GM15510 (cell line): ENCODE results near the gene FAM241A.

ENCODE experiments used
- POLR2A ChIP-seq: IDR thresholded peaks from 3 replicates; pipeline ENCODE4 v1.6.1; 2011; ENCODE audit warnings: borderline replicate concordance; ENCODE audit not compliant: insufficient read length; ENCODE audit errors: extremely low read depth

The FAM241A gene

GRCh38 chr4:112185334-112185733 lies 40.1 kb downstream of the FAM241A start:
- no peak for TF ChIP-seq POLR2A

GRCh38 chr4:112185740-112186670 lies 40.8 kb downstream of the FAM241A start:
- TF ChIP-seq POLR2A = no peak

GRCh38 chr4:112189754-112190153 lies 44.5 kb downstream of the FAM241A start:
- TF ChIP-seq POLR2A = no peak

GRCh38 chr4:112190684-112191083 lies 45.4 kb downstream of the FAM241A start:
- no peak for TF ChIP-seq POLR2A

- no peak for TF ChIP-seq POLR2A
Measured at GRCh38 chr4:112196461-112196860, 51.2 kb downstream of the FAM241A start.

- no peak for TF ChIP-seq POLR2A
Measured at GRCh38 chr4:112199041-112199440, 53.8 kb downstream of the FAM241A start.

- no peak for TF ChIP-seq POLR2A
Measured at GRCh38 chr4:112201915-112202505, 56.8 kb downstream of the FAM241A start.

GRCh38 chr4:112203593-112203992 lies 58.3 kb downstream of the FAM241A start:
- no peak for TF ChIP-seq POLR2A

GRCh38 chr4:112206431-112206830 lies 61.2 kb downstream of the FAM241A start:
- TF ChIP-seq POLR2A = no peak

GRCh38 chr4:112210777-112211176 lies 65.5 kb downstream of the FAM241A start:
- TF ChIP-seq POLR2A = no peak

GRCh38 chr4:112213091-112213490 lies 67.8 kb downstream of the FAM241A start:
- no peak for TF ChIP-seq POLR2A

- TF ChIP-seq POLR2A = no peak
Measured at GRCh38 chr4:112213856-112214255, 68.6 kb downstream of the FAM241A start.

- TF ChIP-seq POLR2A = no peak
Measured at GRCh38 chr4:112214390-112215264, 69.4 kb downstream of the FAM241A start.

GRCh38 chr4:112219826-112220366 lies 74.6 kb downstream of the FAM241A start:
- no peak for TF ChIP-seq POLR2A
